Stimulated activated naive CD4-positive, alpha-beta T cell treated with Interleukin-2 at 50 U/mL for 16 hours (primary cell): ENCODE results near the gene LMAN1.

Experiments
- DNase-seq: peaks from one replicate; lab custom pipeline; 2025; lab: John Stamatoyannopoulos, UW

LMAN1 gene

DNA sequence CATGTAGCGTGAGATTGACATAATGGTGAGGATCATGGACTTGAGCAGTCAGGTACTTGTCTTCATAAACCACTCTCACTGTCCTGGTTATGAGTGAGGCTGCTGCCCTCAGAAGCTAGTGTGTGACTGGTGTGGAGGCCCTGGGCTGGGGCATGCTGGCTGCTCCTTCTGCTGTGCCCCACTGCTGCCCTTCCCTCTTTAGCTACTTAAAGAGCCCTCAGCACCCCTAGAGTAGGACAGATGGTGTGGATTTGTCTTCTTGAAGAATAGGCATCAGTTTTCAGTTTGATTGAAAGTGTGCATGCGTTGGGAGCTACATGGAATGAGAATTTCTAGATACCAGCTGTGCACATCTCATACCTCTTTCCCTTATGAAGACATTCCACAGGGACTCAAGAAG, 56.1 kb downstream of the LMAN1 start:
- no peak for DNase-seq

DNA sequence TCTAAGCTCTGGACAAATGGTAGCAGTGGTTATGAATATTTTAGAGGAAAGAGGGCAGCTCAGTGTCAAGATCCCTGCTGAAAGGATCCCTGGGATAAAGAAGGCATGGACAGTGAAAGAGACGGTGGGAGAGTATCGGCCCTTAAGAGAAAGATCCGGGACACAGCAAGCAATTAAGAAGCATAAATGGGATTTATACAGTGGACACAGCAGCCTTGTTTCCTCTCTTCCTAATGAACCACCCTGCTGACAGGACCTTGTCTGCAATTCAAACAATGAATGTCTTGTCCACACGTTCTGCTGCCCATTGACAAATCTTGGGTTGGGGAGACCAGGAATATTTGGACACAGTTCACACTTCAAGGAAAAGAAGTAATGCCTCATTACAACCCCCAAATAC, 57.1 kb downstream of the LMAN1 start:
- no peak for DNase-seq

DNA sequence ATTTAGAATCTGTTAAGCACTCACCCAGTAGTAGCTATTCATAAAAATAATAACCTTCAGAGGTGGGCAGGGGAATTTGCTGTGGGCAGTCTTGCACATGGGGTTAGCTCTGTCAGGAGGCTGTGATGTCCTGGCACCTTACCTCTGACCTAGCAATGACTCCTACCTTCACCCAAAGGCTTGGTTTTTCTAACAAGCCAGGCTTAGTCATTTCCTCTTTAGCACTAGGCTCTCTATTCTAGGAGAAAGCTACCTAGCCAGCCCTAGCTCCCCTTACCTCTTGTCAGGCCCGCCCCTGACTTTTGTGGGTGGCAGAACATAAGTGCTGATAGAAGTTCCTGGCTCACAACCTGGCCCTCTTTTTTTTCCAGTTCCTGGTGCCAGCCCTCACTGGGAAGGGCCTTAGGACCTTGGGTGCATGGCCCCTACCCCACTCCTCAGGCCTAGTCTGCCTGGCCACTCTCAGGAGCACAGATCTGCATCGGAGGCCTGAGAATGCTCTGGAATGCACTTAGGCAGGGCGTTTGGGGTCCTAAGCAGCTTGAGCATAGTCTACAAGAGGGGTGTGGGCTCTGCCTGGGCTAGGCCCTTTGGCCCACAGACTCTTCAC, 58.3 kb downstream of the LMAN1 start:
- DNase-seq, result no peak

DNA sequence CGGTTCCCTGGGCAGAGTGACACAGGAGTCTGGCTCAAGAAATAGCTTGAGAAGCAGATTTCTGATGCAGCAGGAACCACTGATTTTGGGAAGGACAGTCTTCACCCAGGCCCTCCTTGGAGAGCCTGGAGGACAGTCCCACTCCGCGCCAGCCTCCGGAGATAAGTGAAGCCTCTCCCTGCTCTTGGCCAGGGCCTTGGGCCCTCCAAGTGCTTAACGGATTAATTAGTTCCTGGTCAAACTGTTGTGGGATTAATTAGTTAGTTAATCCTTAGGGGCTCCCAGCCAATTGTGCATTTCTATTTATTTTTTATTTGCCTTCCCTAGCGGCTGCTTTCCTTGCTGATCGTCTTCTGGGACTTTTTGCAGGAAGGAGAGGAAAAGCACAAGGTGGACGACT, 60.2 kb downstream of the LMAN1 start:
- no peak for DNase-seq

DNA sequence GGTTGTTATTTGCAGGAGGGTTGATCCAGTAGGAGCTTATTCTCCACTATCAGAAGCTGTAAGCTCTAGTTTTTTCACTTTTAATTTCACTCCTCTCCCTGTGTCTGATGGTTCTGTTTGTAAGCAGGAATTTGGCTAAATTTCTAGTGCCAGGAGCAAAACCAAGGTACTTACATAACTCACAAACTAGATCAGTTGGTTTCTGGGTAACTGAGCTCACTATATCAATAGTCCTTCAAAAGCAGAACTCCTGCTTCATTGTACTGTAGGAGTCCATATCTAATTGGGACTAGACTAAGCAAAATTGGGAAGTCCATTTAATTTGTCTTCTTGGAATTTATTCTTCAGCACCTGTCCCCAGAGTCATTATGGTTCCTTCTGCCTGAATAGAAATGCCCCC, 65.7 kb downstream of the LMAN1 start:
- no peak for DNase-seq

DNA sequence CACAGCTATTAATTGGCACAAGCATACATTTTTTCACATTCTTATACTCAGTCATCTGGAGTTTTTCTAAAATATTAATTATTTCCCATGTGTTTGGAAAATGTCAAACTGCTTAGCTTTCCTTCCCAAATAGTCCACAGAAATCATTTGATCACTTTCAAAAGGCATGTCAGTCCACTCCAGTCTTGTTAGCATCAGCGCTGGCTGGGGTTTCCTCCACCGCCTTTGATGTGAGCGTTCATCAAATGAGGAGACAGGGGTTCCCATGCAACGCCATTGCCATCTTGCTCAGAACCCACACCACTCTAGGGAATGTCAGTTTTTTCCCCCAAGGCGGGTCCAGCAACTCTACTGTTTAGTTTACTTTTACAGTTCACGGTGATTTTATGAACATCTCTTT, 72.7 kb downstream of the LMAN1 start:
- DNase-seq, result no peak

DNA sequence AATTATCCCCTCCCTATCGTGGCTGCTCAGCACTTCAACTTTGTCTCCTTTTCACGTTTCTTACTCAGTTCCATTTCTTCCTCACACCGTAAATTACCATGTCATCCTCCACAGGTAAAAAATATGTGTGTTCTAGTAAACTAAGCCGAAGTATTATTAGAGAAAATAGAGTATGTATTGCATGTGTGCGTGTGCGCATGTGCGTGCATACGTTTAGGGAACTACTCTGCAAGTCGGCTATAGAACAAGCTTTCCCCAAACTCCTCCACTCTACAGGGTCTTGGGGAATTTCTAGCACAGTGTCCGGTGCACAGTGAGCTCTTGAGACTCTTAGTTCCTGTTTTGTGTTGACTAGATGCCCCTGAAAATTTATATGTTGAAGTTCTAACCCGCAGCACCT, 76.7 kb downstream of the LMAN1 start:
- DNase-seq, result no peak

DNA sequence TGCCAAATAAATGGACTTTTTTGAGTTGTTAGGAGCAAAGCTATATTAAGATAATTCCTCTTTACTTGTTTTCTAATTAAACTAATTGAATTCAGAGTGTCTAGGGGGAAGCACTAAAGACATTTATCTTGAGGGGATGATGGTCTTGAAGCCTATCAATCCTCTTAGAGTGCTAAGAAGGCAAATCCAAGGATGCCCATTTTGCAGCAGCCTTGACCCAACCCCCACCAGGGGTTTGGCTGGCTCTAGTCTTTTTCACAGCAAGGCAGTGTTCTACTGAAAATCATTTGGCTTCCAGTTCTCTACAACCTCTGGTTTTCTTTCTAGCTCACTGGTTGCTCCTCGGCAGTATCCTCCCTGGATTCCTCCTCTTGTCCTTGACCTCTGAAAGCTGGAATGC, 79.3 kb downstream of the LMAN1 start:
- DNase-seq, result no peak

DNA sequence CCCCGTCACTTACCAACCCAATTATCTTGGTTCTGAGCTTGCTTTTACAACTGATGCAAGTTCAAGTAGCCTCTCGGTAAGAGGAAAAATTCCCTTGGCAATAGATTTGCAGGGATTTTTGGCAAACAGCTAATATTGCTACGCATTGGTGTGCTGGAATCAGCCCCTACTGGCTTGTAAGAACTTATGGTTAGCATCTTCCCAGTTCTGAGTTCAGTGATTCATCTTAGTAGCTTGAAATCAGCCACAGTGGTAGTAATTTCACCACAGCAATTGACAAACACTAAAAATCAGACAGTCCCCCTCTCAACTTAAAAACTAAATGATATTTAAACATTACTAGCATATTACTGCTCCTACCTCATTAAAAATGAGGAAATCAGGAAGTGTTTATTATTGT, 79.9 kb downstream of the LMAN1 start:
- DNase-seq, result no peak

DNA sequence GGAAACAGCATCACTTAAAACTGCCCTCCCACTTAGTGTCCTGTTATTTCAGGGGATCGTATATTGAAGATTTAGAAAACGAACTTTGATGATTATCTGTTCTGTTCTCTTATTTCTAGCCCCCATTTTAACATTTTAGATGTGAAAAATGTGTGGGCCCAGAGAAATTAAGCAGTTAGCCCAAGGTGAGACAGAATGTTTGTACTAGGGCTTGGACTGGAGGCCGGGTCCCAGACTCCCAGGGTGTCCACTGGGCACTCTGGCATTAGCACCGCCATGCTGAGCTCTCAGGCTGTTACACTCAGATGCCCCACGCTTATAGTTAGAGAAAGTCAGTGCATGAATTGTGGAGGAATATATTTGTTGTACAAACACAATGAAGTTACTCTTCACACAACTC, 80.3 kb downstream of the LMAN1 start:
- DNase-seq, result no peak
